ENCODE results near the gene DNAH10. TPM values are rescaled to one million over a fixed set of nuclear protein-coding genes. Genes with fewer than 3 reads are reported as not detected.

DNAH10 gene
- total and polyA plus RNA-seq, 10 of the 15 experiments (the other 5 are each of a cell fraction or from before 2014, with no cell fraction given): 0.01 to 0.32 (median 0.06) TPM

GRCh38 chr12:123958876-123959275, 196.8 kb downstream of the DNAH10 start:
- Histone ChIP-seq H4K20me1 (ENCODE audit: control insufficient read depth, insufficient read depth) (no peaks in the 10 kb centered on the region), H3K27me3 (replicated peaks in 1 of 2; ENCODE audit: control insufficient read depth in 2 of 2, insufficient read depth in 2 of 2, low read length in 1 of 2) (peaks cover 0 to 3% of the 10 kb centered on the region in 2 experiments; a peak in 2 of 4 replicates), H3K4me3 (no peak overlapping the region), H3K36me3 (ENCODE audit: control insufficient read depth in 2 of 2, insufficient read depth in 2 of 2, low read length in 1 of 2) (no peaks in the 10 kb centered on the region), H2AFZ (ENCODE audit: control insufficient read depth, low read depth, low read length) (no peak overlapping the region), H3K9ac (ENCODE audit: control insufficient read depth, insufficient read depth, low read length) (no peak overlapping the region), H3K27ac (ENCODE audit: control insufficient read depth, insufficient read depth) (no peak overlapping the region), H3K9me3 (replicated peaks; ENCODE audit: control insufficient read depth, insufficient read depth, low read length) (no peaks in the 10 kb centered on the region), H3K4me2 (ENCODE audit: control insufficient read depth, insufficient read depth) (no peak overlapping the region), H3K79me2 (ENCODE audit: control insufficient read depth, insufficient read depth, low read length) (no peaks in the 10 kb centered on the region), H3K4me1 (ENCODE audit: control insufficient read depth, insufficient read depth, low read length) (no peaks in the 10 kb centered on the region)
- no peak for FAIRE-seq
- intact Hi-C loops (cut with micrococcal nuclease; ENCODE audit: unreplicated experiment) (no loop called here), in situ Hi-C loops (cut with MboI) (no loop called here)
- 84% methylated on average over 9 of the region's 9 CpGs for WGBS (ENCODE audit: insufficient coverage, insufficient replicate concordance, low lambda C conversion rate, missing lambda C conversion rate)
- no peak for TF ChIP-seq ZNF217 (IDR thresholded peaks at IDR 0.05)
- no peak for TF ChIP-seq ELK1 (IDR thresholded peaks at IDR 0.05; ENCODE audit: low read depth, low read length)
- TF ChIP-seq ZNF24 (IDR thresholded peaks at IDR 0.05): no peak
- TF ChIP-seq, protein P1, sequence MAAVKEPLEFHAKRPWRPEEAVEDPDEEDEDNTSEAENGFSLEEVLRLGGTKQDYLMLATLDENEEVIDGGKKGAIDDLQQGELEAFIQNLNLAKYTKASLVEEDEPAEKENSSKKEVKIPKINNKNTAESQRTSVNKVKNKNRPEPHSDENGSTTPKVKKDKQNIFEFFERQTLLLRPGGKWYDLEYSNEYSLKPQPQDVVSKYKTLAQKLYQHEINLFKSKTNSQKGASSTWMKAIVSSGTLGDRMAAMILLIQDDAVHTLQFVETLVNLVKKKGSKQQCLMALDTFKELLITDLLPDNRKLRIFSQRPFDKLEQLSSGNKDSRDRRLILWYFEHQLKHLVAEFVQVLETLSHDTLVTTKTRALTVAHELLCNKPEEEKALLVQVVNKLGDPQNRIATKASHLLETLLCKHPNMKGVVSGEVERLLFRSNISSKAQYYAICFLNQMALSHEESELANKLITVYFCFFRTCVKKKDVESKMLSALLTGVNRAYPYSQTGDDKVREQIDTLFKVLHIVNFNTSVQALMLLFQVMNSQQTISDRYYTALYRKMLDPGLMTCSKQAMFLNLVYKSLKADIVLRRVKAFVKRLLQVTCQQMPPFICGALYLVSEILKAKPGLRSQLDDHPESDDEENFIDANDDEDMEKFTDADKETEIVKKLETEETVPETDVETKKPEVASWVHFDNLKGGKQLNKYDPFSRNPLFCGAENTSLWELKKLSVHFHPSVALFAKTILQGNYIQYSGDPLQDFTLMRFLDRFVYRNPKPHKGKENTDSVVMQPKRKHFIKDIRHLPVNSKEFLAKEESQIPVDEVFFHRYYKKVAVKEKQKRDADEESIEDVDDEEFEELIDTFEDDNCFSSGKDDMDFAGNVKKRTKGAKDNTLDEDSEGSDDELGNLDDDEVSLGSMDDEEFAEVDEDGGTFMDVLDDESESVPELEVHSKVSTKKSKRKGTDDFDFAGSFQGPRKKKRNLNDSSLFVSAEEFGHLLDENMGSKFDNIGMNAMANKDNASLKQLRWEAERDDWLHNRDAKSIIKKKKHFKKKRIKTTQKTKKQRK (IDR thresholded peaks at IDR 0.05; ENCODE audit: low read depth, low read length): no peak
- no peak for TF ChIP-seq FOXM1 (IDR thresholded peaks at IDR 0.05; ENCODE audit: low read depth, low read length)
- TF ChIP-seq POLR2AphosphoS5 (IDR thresholded peaks at IDR 0.05; ENCODE audit: low read length): no peak
- no peak for TF ChIP-seq CBX3 (IDR thresholded peaks at IDR 0.05; ENCODE audit: borderline replicate concordance, low read depth)
- no peak for TF ChIP-seq CHD2 (IDR thresholded peaks at IDR 0.05; ENCODE audit: borderline replicate concordance, low read depth, low read length)
- CTCF ChIA-PET: interaction anchor here (2.4 kb wide), 1 partner anchor 53 kb away, joined by 6 read pairs; no protein-coding TSS in a partner anchor
- no peak for DNase-seq (ENCODE audit: low read depth, low spot score)
- POLR2A ChIA-PET: no interaction called here
- RAD21 ChIA-PET (ENCODE audit: unreplicated experiment): no interaction called here
- no peak for ATAC-seq
- BruUV-seq (replicated peaks): no TSS peak
- SMC1A ChIA-PET (ENCODE audit: uncharacterized antibody, unreplicated experiment): interaction anchor here (1.9 kb wide), 1 partner anchor 11 kb away, joined by 5 read pairs; no protein-coding TSS in a partner anchor
